HCT116 (cell line): ENCODE data around the gene ID1. TPM values are rescaled to one million over a fixed set of nuclear protein-coding genes. Genes with fewer than 3 reads are reported as not detected.
"Not testable (repeated sequence)": the region's sequence is repeated elsewhere in the genome, so short reads cannot be mapped to it uniquely, and the experiment has no call there.

Experiments used
- ATAC-seq: fragments of 200-7000 bp; cut with Tn5 transposase; 2 replicates; pipeline ENCODE4 v1.9.1; 2020; ENCODE audit warnings: mild to moderate bottlenecking, moderate library complexity
- BruUV-seq: library from RNA; stranded (reverse); fragments of 400-500 nt; replicated peaks from 2 replicates; lab custom pipeline; 2021; lab: Mats Ljungman, UMichigan
- CTCF ChIA-PET: fragments of 300-600 bp; sonication (Branson Sonifier 250); formaldehyde crosslinking; loops from one replicate; lab custom pipeline; 2021; ENCODE audit warnings: antibody characterized with exemption; lab: Charles Lee
- POLR2A ChIA-PET: fragments of 300-600, 350-600 bp; sonication (Branson Sonifier 250); formaldehyde crosslinking; loops from one replicate; lab custom pipeline; 2021; ENCODE audit warnings: antibody characterized with exemption; lab: Charles Lee
- RAD21 ChIA-PET, 2 experiments: fragments of 300-600 bp; sonication (Branson Sonifier 250); formaldehyde crosslinking; loops; one replicate each; lab custom pipeline; 2023; ENCODE audit warnings: low total read pairs in 2 of 2; ENCODE audit not compliant: uncharacterized antibody in 2 of 2, unreplicated experiment in 2 of 2, low non-redundant PET in 1 of 2; lab: Charles Lee
- DNase-seq: peaks from one replicate; pipeline ENCODE4 v3.0.0-alpha.2; 2010; ENCODE audit warnings: low read depth, low spot score
- H2AFZ ChIP-seq: fragments of 200-600 bp; shearing (Covaris generic), sonication (generic); 2 replicates; pipeline ENCODE4 v1.6.1; 2017; ENCODE audit warnings: low read depth, mixed run types, mixed read lengths, antibody characterized with exemption, low read length; ENCODE audit not compliant: poor library complexity, severe bottlenecking
- H3K27ac ChIP-seq: 2 replicates; pipeline ENCODE4 v1.5.1; 2012; ENCODE audit warnings: low read depth, low read length
- H3K27me3 ChIP-seq: fragments of 200-600 bp; sonication (generic); 2 replicates; pipeline ENCODE4 v1.6.1; 2016; ENCODE audit warnings: mixed run types, low read length, mixed read lengths; ENCODE audit not compliant: insufficient read depth
- H3K36me3 ChIP-seq, 2 experiments: fragments of 200-500 bp in 1 of 2; fragments of 200-600 bp in 1 of 2; sonication (Bioruptor generic) in 1 of 2; sonication (generic) in 1 of 2; 2 replicates each; pipeline versions ENCODE4 v1.5.1 to v1.6.1; 2014 to 2016; ENCODE audit warnings: low read length in 2 of 2, inconsistent platforms in 1 of 2, mixed read lengths in 1 of 2, mixed run types in 1 of 2; ENCODE audit not compliant: insufficient read depth in 2 of 2, control insufficient read depth in 1 of 2
- H3K4me1 ChIP-seq, 2 experiments: fragments of 200-600 bp in 1 of 2; sonication (generic) in 1 of 2; 2 replicates each; pipeline versions ENCODE4 v1.5.1 to v1.6.1; 2012 to 2017; ENCODE audit warnings: low read length in 2 of 2, inconsistent platforms in 1 of 2, mild to moderate bottlenecking in 1 of 2, mixed read lengths in 1 of 2, mixed run types in 1 of 2, moderate library complexity in 1 of 2; ENCODE audit not compliant: insufficient read depth in 2 of 2, control insufficient read depth in 1 of 2
- H3K4me2 ChIP-seq: fragments of 200-600 bp; sonication (generic); 2 replicates; pipeline ENCODE4 v1.6.1; 2017; ENCODE audit warnings: mixed run types, low read length, mixed read lengths
- H3K4me3 ChIP-seq, 2 experiments: fragments of 200-600 bp in 1 of 2; sonication (generic) in 1 of 2; replicated peaks in 1 of 2; 2 replicates each; pipeline ENCODE4 v1.5.1; 2011 to 2016; ENCODE audit warnings: low read length in 2 of 2, control low read depth in 1 of 2, low read depth in 1 of 2, mild to moderate bottlenecking in 1 of 2, mixed read lengths in 1 of 2, mixed run types in 1 of 2
- H3K79me2 ChIP-seq: fragments of 200-600 bp; sonication (generic); 2 replicates; pipeline ENCODE4 v1.6.1; 2017; ENCODE audit warnings: mild to moderate bottlenecking, mixed run types, low read length, moderate library complexity, mixed read lengths; ENCODE audit not compliant: insufficient read depth
- H3K9ac ChIP-seq: fragments of 200-600 bp; sonication (generic); 2 replicates; pipeline ENCODE4 v1.6.1; 2016; ENCODE audit warnings: low read length, mixed read lengths
- H3K9me2 ChIP-seq: fragments of 200-600 bp; sonication (generic), shearing (Covaris generic); 2 replicates; pipeline ENCODE4 v1.6.1; 2017; ENCODE audit warnings: mixed run types, mild to moderate bottlenecking, moderate library complexity; ENCODE audit not compliant: insufficient read depth
- H3K9me3 ChIP-seq, 2 experiments: fragments of 200-500 bp in 1 of 2; fragments of 200-600 bp in 1 of 2; sonication (Bioruptor generic) in 1 of 2; sonication (generic) in 1 of 2; 2 replicates each; pipeline ENCODE4 v1.6.1; 2014 to 2017; ENCODE audit warnings: low read length in 2 of 2, mixed read lengths in 2 of 2, inconsistent platforms in 1 of 2, low read depth in 1 of 2, mild to moderate bottlenecking in 1 of 2, mixed run types in 1 of 2, moderate library complexity in 1 of 2; ENCODE audit not compliant: control insufficient read depth in 1 of 2, insufficient read depth in 1 of 2
- H4K20me1 ChIP-seq: fragments of 200-600 bp; sonication (generic), shearing (Covaris generic); 2 replicates; pipeline ENCODE4 v1.6.1; 2017; ENCODE audit warnings: mixed run types, mild to moderate bottlenecking, moderate library complexity; ENCODE audit not compliant: insufficient read depth
- MAX ChIP-seq: IDR thresholded peaks from 2 replicates; pipeline ENCODE4 v1.6.1; 2012
- POLR2AphosphoS5 ChIP-seq: IDR thresholded peaks from 2 replicates; pipeline ENCODE4 v1.6.1; 2011; ENCODE audit warnings: mild to moderate bottlenecking, low read depth, low read length, moderate library complexity
- intact Hi-C: fragments of 100-400 bp; cut with micrococcal nuclease; formaldehyde crosslinking; loops from 2 replicates; pipeline ENCODE4 v1.10.0; 2022
- total RNA-seq: library from RNA; stranded (reverse); gene quantifications from one replicate; pipeline ENCODE4 v1.2.1, GENCODE V29; 2021; ENCODE audit not compliant: unreplicated experiment

Gene ID1
- total RNA-seq, 1 experiment from 2014 or later, result 811 TPM

- BruUV-seq, H3K27me3 ChIP-seq: not testable (repeated sequence)
- H3K4me3 ChIP-seq, result peak overlapping the region in 1 of 2 experiments; percentile 51; a peak in 1 of 4 replicates
Measured at GRCh38 chr20:31596412-31596715, 8.7 kb upstream of the ID1 start.

GRCh38 chr20:31596831-31597480, 8.1 kb upstream of the ID1 start:
- no peaks in the 10 kb centered on the region for H4K20me1 ChIP-seq
- H3K9ac ChIP-seq, result peak overlapping the region; percentile 69
- no peak for ATAC-seq
- no peak for TF ChIP-seq MAX
- TF ChIP-seq, all 23 proteins: peak for 0
- Histone ChIP-seq H3K9me2 (no peaks in the 10 kb centered on the region), H2AFZ (no peak overlapping the region), H3K79me2 (peaks cover 22% of the 10 kb centered on the region), H3K4me2 (peak overlapping the region; percentile 81), H3K4me1 (peaks cover 60 to 79% of the 10 kb centered on the region in 2 experiments), H3K27ac (peak overlapping the region; percentile 98), H3K27me3 (no peaks in the 10 kb centered on the region), H3K9me3 (no peaks in the 10 kb centered on the region), H3K36me3 (no peaks in the 10 kb centered on the region), H3K4me3 (no peak overlapping the region)
- ChIA-PET POLR2A (interaction anchor here (1.1 to 20.0 kb wide), 3 partner anchors 10 to 30 kb away, joined by 4 to 1106 read pairs (median 101); partner anchors contain the start of gene ID1), RAD21 (interaction anchor here in 1 of 2 experiments (0.8 to 1.3 kb wide), 2 partner anchors 12 to 15 kb away, joined by 3 to 4 read pairs; no protein-coding TSS in a partner anchor), CTCF (interaction anchor here (0.6 to 2.0 kb wide), 4 partner anchors 16 to 94 kb away, joined by 3 to 13 read pairs (median 5); no protein-coding TSS in a partner anchor)
- intact Hi-C loops, result no loop called here
- no peak for DNase-seq
- BruUV-seq, result no TSS peak

More at GRCh38 chr20:31596412-31596715, 8.7 kb upstream of the ID1 start:
- Histone ChIP-seq H3K4me2 (peak overlapping the region; percentile 81), H3K4me1 (peaks cover 60 to 79% of the 10 kb centered on the region in 2 experiments), H3K9ac (peak overlapping the region; percentile 69), H3K79me2 (peaks cover 22% of the 10 kb centered on the region), H3K27ac (peak overlapping the region; percentile 98)
- H3K36me3 ChIP-seq, H3K9me3 ChIP-seq, H4K20me1 ChIP-seq, H2AFZ ChIP-seq, DNase-seq, intact Hi-C loops, ATAC-seq, H3K9me2 ChIP-seq: not testable (repeated sequence)
- POLR2A ChIA-PET, result interaction anchor here (1.1 to 20.0 kb wide), 4 partner anchors 11 to 30 kb away, joined by 4 to 1106 read pairs (median 54); partner anchors contain the start of gene ID1
- TF ChIP-seq POLR2AphosphoS5, result peak; percentile 47; the same call in 1 of the 2 replicates
- CTCF ChIA-PET, result interaction anchor here (0.6 to 2.2 kb wide), 4 partner anchors 27 to 93 kb away, joined by 3 to 13 read pairs (median 8); no protein-coding TSS in a partner anchor
- RAD21 ChIA-PET, result interaction anchor here in 1 of 2 experiments (0.8 to 1.3 kb wide), 3 partner anchors 12 to 34 kb away, joined by 3 to 4 read pairs (median 3); no protein-coding TSS in a partner anchor
